ENCODE measurements around the gene RHCE. TPM values are rescaled to one million over a fixed set of nuclear protein-coding genes. Genes with fewer than 3 reads are reported as not detected.
"Not testable (repeated sequence)": the region's sequence is repeated elsewhere in the genome, so short reads cannot be mapped to it uniquely, and the experiment has no call there.

RHCE gene
- total RNA-seq, 1 donor from 2014 or later: 0.75 TPM

DNA sequence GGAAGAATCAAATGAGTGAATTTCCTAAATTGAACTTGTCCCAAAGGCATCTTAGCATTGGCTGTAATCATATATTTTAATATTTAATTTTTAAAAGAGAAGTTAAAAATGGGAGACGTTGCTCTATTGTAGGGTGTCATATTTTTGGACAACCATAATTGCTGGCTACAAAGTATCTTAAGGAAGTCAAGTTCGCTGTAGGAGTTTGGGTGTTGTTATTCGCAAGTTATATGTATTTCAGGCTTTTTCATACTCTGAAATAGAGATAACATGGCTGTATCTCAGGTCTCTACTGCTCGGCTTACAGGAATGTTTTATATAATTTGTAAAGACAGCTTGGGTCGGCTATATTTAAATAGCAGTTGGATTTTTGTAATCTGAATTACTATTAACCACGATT lies 81.6 kb downstream of the RHCE start:
- Mint-ChIP-seq H3K27ac (ENCODE audit: unreplicated experiment) (peak overlapping the region; percentile 80), H3K4me3 (ENCODE audit: unreplicated experiment) (peak overlapping the region; percentile 90), H3K36me3 (ENCODE audit: low read depth, unreplicated experiment) (no peaks in the 10 kb centered on the region), H3K4me1 (ENCODE audit: low read depth, unreplicated experiment) (peaks cover 15% of the 10 kb centered on the region), H3K9me3 (ENCODE audit: unreplicated experiment) (no peaks in the 10 kb centered on the region), H3K27me3 (ENCODE audit: low read depth, unreplicated experiment) (no peaks in the 10 kb centered on the region)
- peak overlapping the region; percentile 86 for H3K4me2 ChIP-seq (ENCODE audit: low read length)
- no peaks in the 10 kb centered on the region for H3K27me3 ChIP-seq (ENCODE audit: insufficient read depth, low read length)
- FAIRE-seq: no peak
- H2AFZ ChIP-seq (ENCODE audit: low read depth, low read length): peak overlapping the region; percentile 86
- H4K20me1 ChIP-seq (ENCODE audit: insufficient read depth, low read length): peaks cover 21% of the 10 kb centered on the region
- H3K27ac ChIP-seq (ENCODE audit: low read depth, low read length): peak overlapping the region; percentile 95
- no peaks in the 10 kb centered on the region for H3K36me3 ChIP-seq (ENCODE audit: insufficient read depth, low read length)
- H3K4me3 ChIP-seq (ENCODE audit: insufficient read depth, low read depth, low read length): peak overlapping the region; percentile 92
- H3K79me2 ChIP-seq (ENCODE audit: insufficient read depth, low read length): peaks cover 59% of the 10 kb centered on the region
- DNase-seq (ENCODE audit: low read depth): no peak
- no peaks in the 10 kb centered on the region for H3K9me3 ChIP-seq (ENCODE audit: insufficient read depth, low read depth, low read length)
- H3K9ac ChIP-seq (ENCODE audit: low read length): peak overlapping the region; percentile 96
- H3K4me1 ChIP-seq (ENCODE audit: insufficient read depth, low read length): peaks cover 8% of the 10 kb centered on the region
- TF ChIP-seq EZH2 (IDR thresholded peaks at IDR 0.05; ENCODE audit: insufficient read depth, low read length) (no peak), CTCF (IDR thresholded peaks at IDR 0.05; ENCODE audit: insufficient read depth, low read depth, low read length) (no peak)

- peaks cover 56% of the 10 kb centered on the region for H3K79me2 ChIP-seq (ENCODE audit: insufficient read depth, low read length)
- H3K36me3 ChIP-seq (ENCODE audit: insufficient read depth, low read length): no peaks in the 10 kb centered on the region
- DNase-seq (ENCODE audit: low read depth) (peak; percentile 59), FAIRE-seq (peak; percentile 67)
- peak within 1 kb of the TSS; percentile 95 for H3K4me3 Mint-ChIP-seq (ENCODE audit: unreplicated experiment)
- peaks cover 4% of the 10 kb centered on the region for H3K4me1 ChIP-seq (ENCODE audit: insufficient read depth, low read length)
- H3K4me3 ChIP-seq (ENCODE audit: insufficient read depth, low read depth, low read length): peak within 1 kb of the TSS; percentile 92
- H3K4me2 ChIP-seq (ENCODE audit: low read length): peak within 1 kb of the TSS; percentile 89
- peak within 1 kb of the TSS; percentile 95 for H3K27ac ChIP-seq (ENCODE audit: low read depth, low read length)
- no peaks in the 10 kb centered on the region for H3K27me3 Mint-ChIP-seq (ENCODE audit: low read depth, unreplicated experiment)
- H4K20me1 ChIP-seq (ENCODE audit: insufficient read depth, low read length): peaks cover 15% of the 10 kb centered on the region
- H3K27me3 ChIP-seq (ENCODE audit: insufficient read depth, low read length): no peaks in the 10 kb centered on the region
- peak within 1 kb of the TSS; percentile 96 for H3K9ac ChIP-seq (ENCODE audit: low read length)
- H3K9me3 Mint-ChIP-seq (ENCODE audit: unreplicated experiment): no peaks in the 10 kb centered on the region
- peak within 1 kb of the TSS; percentile 86 for H2AFZ ChIP-seq (ENCODE audit: low read depth, low read length)
- H3K9me3 ChIP-seq (ENCODE audit: insufficient read depth, low read depth, low read length): no peaks in the 10 kb centered on the region
- peaks cover 9% of the 10 kb centered on the region for H3K4me1 Mint-ChIP-seq (ENCODE audit: low read depth, unreplicated experiment)
- peak within 1 kb of the TSS; percentile 80 for H3K27ac Mint-ChIP-seq (ENCODE audit: unreplicated experiment)
- H3K36me3 Mint-ChIP-seq (ENCODE audit: low read depth, unreplicated experiment): no peaks in the 10 kb centered on the region
- TF ChIP-seq EZH2 (IDR thresholded peaks at IDR 0.05; ENCODE audit: insufficient read depth, low read length): no peak
These were observed 82.2 kb downstream of the RHCE start, which contains the start of gene TMEM50A for GRCh38 chr1:25338188-25338981. Gene TMEM50A, plus strand, starts transcription at chr1:25338334. Its CDS starts 2,153 bp downstream, at chr1:25340487.

DNA sequence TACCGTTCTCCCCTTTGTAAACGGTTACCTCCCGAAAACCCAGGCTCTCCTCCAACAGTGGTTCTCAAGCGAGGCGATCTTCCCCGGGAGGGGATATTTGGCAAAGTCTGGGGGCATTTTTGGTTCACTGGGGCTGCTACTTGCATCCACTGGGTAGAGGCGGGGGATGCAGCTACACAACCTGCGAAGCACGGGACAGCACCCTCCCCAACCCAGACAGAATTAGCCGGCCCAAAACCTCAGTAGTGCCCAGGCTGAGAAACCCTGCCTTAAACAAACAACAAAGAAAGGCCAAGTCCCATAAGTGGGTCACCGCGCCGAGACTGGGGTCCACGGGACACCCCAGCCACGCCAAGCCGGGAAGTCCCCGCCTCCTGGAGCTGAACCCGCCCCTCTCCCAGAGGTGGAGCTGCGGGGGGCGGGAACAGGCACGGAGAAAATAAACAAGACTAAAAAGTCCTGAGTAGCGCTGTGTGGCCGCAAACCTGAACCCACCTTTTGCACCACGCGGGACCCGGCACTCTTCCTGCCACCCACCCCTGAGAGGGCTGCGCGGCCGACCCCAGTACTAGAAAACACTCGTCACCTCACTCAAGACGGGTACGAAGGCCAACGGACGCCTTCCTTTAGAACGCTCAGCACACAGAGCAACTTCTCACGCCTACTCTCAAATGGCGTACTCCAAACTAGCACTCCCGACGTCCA lies 83.0 kb downstream of the RHCE start:
- H3K79me2 ChIP-seq (ENCODE audit: insufficient read depth, low read length): peaks cover 49% of the 10 kb centered on the region
- not testable (repeated sequence) for H3K36me3 ChIP-seq (ENCODE audit: insufficient read depth, low read length); H3K27me3 Mint-ChIP-seq (ENCODE audit: low read depth, unreplicated experiment); H3K9me3 ChIP-seq (ENCODE audit: insufficient read depth, low read depth, low read length); H3K4me1 ChIP-seq (ENCODE audit: insufficient read depth, low read length); H3K4me1 Mint-ChIP-seq (ENCODE audit: low read depth, unreplicated experiment); DNase-seq (ENCODE audit: low read depth); H3K27me3 ChIP-seq (ENCODE audit: insufficient read depth, low read length); H3K36me3 Mint-ChIP-seq (ENCODE audit: low read depth, unreplicated experiment); H3K27ac Mint-ChIP-seq (ENCODE audit: unreplicated experiment); H3K9me3 Mint-ChIP-seq (ENCODE audit: unreplicated experiment); FAIRE-seq
- H4K20me1 ChIP-seq (ENCODE audit: insufficient read depth, low read length): peaks cover 13% of the 10 kb centered on the region
- H3K27ac ChIP-seq (ENCODE audit: low read depth, low read length): peak overlapping the region; percentile 95
- H3K4me3 Mint-ChIP-seq (ENCODE audit: unreplicated experiment): peak overlapping the region; percentile 90
- H2AFZ ChIP-seq (ENCODE audit: low read depth, low read length): peak overlapping the region; percentile 63
- H3K4me3 ChIP-seq (ENCODE audit: insufficient read depth, low read depth, low read length): peak overlapping the region; percentile 92
- H3K4me2 ChIP-seq (ENCODE audit: low read length): peak overlapping the region; percentile 86
- peak overlapping the region; percentile 96 for H3K9ac ChIP-seq (ENCODE audit: low read length)

- Histone ChIP-seq H2AFZ (ENCODE audit: low read depth, low read length) (peak overlapping the region; percentile 68), H3K9ac (ENCODE audit: low read length) (peak overlapping the region; percentile 82), H3K4me2 (ENCODE audit: low read length) (peak overlapping the region; percentile 89), H3K4me3 (ENCODE audit: insufficient read depth, low read depth, low read length) (peak overlapping the region; percentile 72), H4K20me1 (ENCODE audit: insufficient read depth, low read length) (peaks cover 11% of the 10 kb centered on the region), H3K27ac (ENCODE audit: low read depth, low read length) (peak overlapping the region; percentile 9), H3K79me2 (ENCODE audit: insufficient read depth, low read length) (peaks cover 42% of the 10 kb centered on the region)
- H3K4me1 Mint-ChIP-seq (ENCODE audit: low read depth, unreplicated experiment); H3K36me3 ChIP-seq (ENCODE audit: insufficient read depth, low read length); H3K9me3 Mint-ChIP-seq (ENCODE audit: unreplicated experiment); H3K27me3 Mint-ChIP-seq (ENCODE audit: low read depth, unreplicated experiment); FAIRE-seq; H3K9me3 ChIP-seq (ENCODE audit: insufficient read depth, low read depth, low read length); H3K4me1 ChIP-seq (ENCODE audit: insufficient read depth, low read length); H3K36me3 Mint-ChIP-seq (ENCODE audit: low read depth, unreplicated experiment); H3K27me3 ChIP-seq (ENCODE audit: insufficient read depth, low read length); DNase-seq (ENCODE audit: low read depth): not testable (repeated sequence)
- Mint-ChIP-seq H3K27ac (ENCODE audit: unreplicated experiment) (peak overlapping the region; percentile 31), H3K4me3 (ENCODE audit: unreplicated experiment) (peak overlapping the region; percentile 95)
These were observed 83.7 kb downstream of the RHCE start for GRCh38 chr1:25336922-25337354.

- H3K27ac Mint-ChIP-seq (ENCODE audit: unreplicated experiment); H3K4me1 Mint-ChIP-seq (ENCODE audit: low read depth, unreplicated experiment); H3K4me3 Mint-ChIP-seq (ENCODE audit: unreplicated experiment); H3K27ac ChIP-seq (ENCODE audit: low read depth, low read length); FAIRE-seq; H3K27me3 Mint-ChIP-seq (ENCODE audit: low read depth, unreplicated experiment); H2AFZ ChIP-seq (ENCODE audit: low read depth, low read length); H3K9me3 Mint-ChIP-seq (ENCODE audit: unreplicated experiment); H4K20me1 ChIP-seq (ENCODE audit: insufficient read depth, low read length); H3K27me3 ChIP-seq (ENCODE audit: insufficient read depth, low read length); H3K79me2 ChIP-seq (ENCODE audit: insufficient read depth, low read length); H3K36me3 ChIP-seq (ENCODE audit: insufficient read depth, low read length); H3K4me3 ChIP-seq (ENCODE audit: insufficient read depth, low read depth, low read length); H3K4me1 ChIP-seq (ENCODE audit: insufficient read depth, low read length); DNase-seq (ENCODE audit: low read depth); H3K36me3 Mint-ChIP-seq (ENCODE audit: low read depth, unreplicated experiment); H3K9me3 ChIP-seq (ENCODE audit: insufficient read depth, low read depth, low read length): not testable (repeated sequence)
- Histone ChIP-seq H3K4me2 (ENCODE audit: low read length) (peak overlapping the region; percentile 55), H3K9ac (ENCODE audit: low read length) (peak overlapping the region; percentile 27)
These were observed 90.7 kb downstream of the RHCE start for GRCh38 chr1:25329950-25330349.
